NCI-H345 treated with DMSO at 0.1 percent for 48 hours (cell line): Measurements from ENCODE around the gene TBC1D2.

Experiments
- DNase-seq: peaks from one replicate; lab custom pipeline; 2025; ENCODE audit not compliant: unreplicated experiment; lab: John Stamatoyannopoulos, UW

TBC1D2 gene

DNA sequence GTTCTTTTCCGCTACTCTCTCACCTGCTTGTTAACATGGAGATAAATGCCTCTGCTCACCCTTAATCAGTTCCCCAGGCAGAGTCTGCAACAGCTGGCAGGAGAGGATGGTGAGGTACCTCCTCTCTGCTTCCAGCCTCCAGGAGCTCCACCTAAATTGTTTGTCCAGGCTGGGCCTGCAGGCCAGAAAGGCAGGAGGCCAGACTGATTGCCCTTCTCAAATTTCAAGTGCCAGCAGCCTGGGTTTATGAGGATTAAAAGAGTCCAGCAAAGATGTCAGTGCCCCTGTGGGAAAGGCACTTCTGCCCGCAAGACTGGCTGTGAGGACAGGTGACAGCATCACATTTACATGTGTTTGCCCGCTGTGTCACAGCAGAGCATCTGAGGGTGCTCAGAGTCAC lies 82.8 kb downstream of the TBC1D2 start:
- peak; percentile 98 for DNase-seq

DNA sequence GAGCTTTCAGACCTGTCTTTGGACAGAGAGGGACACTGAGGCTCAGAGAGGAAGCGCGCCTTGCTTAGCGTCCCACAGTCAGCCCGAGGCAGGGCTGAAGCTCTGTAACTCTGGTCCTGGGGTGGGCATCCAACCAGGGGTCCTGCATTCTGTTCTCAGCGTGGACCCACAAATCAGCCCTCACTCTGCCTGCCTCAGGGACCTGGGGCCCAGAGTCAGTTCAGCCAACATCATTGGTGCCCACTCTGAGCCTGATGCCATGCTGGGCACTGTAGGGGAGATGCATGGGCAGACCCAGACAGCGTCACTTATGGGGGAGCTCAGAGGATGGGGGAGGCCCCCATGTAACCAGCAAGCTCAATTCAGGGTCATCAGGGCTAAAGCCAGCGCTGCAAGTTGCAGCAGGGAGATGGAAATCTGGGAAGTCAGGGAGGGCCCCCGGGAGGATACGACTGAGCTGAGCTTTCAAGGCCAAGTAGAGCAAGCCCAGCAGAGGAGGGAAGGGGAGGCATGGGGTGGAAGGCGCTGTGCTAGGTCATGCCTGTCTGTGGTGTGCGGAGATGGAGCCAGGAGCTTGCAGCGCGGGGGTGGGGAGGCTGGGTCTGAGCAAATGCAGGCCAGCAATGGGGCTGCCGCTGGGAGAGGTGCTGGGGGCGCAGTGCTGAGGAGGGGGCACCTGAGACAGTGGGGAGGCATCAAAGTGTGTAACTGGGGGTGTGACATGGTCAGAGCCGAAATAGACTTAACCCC lies 84.1 kb downstream of the TBC1D2 start:
- DNase-seq, result no peak

DNA sequence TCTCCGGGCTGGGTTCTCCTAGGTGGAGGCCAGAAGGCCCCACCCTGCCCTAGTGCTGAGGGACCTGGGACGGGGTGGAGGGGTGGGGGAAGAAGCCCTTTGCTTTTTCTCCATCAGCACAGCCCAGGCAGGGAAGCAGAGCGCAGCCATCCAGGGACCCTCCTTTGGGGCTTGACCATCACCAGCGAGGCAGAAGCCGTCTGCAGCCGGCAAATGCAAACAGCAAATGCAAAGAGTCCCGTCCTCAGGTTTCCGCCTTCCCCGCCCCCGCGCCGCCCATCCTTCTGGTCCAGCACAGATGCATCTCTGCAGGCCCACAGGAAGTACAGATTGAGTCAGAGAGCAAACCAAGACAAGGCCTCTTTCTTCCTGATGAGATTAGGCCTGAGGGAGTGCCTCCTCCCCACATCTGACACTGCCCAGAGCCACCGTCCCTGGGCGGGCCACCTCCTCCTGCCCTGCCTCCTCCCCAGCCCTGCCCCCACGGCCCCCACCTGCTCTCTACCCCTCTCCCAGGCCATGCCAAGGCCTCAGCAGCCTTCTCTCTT lies 86.4 kb downstream of the TBC1D2 start:
- no peak for DNase-seq

DNA sequence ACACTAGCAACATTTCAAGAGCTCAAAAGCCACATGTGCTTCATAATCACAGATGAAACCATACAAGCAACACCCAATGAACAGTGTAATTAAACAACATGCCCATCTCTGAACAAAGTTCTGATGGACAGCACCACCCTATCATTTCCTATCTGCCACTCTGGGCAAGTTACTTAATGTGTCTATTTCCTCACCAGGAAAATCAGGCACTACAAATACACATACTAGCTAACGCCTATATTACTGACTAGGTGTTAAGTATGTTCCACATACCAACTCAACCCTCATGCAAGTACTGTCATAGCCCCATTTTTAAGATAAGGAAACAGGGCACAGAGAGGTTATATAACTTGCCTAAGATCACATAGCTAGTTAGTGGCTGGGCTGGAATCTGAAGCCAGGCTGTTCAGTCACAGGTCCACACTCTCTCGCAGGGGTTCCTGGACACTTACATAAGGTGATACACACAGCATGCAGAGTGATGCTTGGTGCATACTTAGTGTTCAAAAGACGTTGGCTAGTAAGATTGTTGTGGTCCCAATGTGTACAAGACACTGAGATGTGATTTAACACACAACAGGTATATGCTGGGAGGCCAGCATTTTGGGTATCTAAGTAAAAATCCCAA lies 87.2 kb downstream of the TBC1D2 start:
- DNase-seq, result no peak

DNA sequence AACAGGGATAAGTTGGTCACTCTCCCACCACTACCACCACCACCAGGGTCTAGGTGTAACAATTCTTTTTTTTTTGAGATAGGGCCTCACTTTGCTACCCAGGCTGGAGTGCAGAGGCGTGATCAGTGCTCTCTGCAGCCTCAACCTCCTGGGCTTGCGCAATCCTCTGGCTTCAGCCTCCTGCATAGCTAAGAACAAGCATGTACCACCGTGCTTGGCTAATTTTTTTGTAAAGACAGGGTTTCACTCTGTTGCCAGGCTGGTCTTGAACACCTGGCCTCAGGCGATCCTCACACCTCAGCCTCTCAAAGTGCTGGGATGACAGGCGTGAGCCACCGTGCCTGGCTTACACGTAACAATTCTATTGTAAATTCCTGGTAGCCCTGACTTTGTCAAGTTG lies 90.5 kb downstream of the TBC1D2 start:
- no peak for DNase-seq

DNA sequence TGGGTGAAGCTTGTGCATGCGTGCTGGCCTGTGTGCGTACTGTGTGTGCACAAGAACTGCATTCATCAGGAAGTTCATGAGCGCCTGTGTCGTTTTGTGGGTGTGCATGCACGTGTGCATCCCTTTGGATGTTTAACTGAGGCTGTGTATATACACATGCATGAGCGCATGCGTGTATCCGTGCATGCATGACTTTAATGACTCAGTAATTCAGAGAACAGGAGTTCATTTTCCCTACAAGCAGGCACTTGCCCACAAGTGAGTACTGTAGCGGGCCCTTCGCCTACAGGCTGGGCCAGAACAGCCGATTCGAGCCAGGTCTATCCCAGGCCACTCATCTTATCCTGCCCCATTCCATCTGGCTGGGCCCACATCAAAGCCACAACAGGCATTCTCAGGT lies 92.8 kb downstream of the TBC1D2 start:
- no peak for DNase-seq

DNA sequence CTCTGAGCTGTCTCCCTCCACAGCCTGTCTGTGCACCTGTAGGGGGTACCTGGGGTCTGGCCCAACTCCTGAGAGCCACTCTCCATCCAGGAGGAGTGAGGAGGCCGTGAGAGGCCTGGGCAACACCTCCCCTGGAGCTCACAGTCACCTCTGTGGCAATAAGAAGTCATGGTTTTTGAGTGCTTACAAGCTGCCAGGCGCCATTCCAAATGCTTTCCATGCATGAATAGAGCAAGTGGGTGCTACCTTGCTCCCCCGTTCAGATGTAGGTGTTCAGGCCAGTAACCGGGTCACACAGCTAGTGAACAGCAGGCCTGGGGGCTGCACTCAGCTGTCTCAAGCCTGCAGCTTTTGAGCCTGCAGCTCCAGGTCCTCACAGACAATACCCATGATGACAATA lies 93.6 kb downstream of the TBC1D2 start:
- no peak for DNase-seq

DNA sequence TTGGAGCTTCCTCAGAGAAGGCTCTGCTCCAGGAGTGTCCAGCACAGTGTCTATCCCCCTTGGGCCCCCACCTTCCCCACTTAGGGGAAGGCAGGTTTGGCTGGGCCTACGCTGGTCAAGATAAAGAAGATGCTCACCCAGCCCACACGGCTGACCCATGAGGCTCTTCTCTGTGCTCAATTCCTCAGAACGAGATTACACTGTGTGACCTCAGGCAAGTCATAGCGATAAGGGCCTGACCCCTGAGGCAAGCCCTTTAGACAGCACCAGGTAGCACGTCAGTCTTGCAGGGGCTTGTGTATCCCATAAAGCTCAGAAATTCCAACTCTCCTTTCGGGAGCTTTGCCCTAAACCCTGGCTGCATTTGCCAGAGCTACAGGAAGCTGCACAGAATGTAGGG lies 95.7 kb downstream of the TBC1D2 start:
- no peak for DNase-seq

DNA sequence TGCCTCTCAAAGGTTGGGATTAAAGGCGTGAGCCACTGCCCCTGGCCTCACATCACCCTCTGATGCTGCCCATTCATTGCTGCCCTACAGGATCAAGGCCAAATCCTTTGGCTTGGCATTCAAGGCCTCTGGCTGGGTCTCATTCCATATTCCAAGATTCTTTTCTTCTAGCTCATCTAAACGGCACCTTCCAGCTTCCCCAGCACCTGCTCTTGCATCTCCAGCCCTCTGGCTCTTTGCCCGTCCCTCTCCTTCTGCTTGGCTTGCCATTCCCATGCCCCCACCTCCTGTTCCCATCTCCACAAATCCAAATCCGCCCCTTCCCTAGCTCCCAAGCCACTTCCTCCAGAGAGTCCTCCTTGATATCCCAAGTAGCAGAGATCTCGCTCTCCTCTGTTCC lies 96.1 kb downstream of the TBC1D2 start:
- DNase-seq, result no peak

DNA sequence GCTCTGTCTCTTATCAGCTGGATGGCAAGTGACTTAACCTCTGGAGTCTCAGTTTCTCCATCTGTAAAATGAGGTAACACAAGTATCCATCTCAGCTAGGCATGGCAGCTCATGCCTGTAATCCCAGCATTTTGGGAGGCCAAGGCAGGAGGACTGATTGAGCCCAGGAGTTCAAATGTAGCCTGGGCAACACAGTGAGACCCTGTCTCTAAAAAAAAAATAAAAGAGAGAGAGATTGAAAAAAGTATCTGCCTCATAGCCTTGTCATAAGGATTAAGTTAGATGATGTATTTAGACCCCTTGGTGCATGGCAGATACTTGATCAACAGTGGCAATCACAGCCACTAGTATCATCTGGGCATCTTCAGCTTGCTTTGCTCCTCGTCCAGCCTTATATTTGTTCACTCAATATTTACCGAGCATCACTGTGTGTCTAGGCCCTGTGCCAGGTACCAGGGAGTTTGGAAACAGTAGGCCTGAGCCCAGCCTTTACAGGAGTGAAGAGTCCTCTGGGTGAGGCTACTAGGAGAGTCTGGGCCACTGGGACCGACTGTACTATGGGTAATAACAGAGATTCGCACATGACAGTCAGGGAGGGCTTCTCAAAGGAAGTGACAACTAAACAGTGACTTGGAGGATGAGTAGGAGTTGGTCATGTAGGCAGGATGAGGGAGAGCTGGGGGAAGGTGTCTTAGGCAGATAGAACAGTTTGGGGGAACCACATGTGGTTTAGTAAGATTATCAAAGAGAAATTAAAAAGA lies 97.2 kb downstream of the TBC1D2 start:
- DNase-seq, result peak; percentile 86

DNA sequence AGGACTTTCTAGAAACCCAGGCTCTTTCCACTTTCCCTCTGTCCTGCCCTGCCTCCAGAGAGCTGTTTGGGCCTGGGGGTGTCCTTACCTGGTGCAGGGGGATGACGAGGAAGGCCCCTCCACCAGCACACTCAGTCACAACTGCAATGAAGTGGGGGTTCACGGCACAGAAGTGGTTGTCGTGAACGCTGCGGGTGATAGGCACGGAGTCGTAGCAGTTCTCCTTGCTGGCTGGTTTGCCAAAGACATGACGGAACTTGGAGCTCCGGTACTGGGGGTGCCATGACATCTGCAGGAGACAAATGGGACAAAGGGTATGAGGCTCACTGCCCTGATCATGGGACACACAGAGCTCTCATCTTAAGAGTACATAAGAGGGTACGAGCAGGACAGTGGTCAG lies 98.1 kb downstream of the TBC1D2 start:
- no peak for DNase-seq

DNA sequence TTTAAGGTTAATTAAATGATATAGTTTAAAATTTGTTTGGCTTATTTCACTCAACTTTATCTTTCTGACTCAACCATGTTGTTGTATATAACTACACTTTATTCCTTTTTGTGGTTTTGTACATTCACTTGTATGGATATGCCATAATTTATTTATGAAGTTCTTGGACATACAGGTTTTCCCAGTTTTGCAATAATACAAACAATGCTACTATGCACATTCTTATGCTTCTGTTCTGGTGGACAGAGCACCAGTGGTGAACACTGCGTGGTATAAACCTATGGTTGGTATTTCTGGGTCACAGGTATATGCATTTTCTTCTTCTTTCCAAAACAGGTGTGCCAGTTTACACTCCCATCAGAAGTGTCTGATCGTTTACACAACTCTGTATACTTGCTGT lies 100.8 kb downstream of the TBC1D2 start:
- DNase-seq, result no peak

DNA sequence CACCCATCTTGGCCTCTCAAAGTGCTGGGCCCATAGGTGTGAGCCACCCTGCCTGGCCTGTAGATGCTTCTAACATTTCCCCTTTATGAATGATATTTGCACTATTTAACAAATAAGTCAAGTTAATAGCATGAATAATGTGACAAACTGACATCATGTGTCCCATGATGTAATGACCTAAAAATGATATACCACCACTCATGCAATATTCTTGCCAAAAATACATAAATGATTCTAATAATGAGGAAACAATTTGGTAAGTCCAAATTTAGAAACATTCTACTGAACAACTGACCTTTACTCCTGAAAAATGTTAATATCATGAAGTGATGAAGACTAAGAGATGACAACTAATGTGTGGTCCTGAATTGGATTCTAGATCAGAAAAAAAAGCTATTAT lies 102.9 kb downstream of the TBC1D2 start:
- DNase-seq, result no peak

DNA sequence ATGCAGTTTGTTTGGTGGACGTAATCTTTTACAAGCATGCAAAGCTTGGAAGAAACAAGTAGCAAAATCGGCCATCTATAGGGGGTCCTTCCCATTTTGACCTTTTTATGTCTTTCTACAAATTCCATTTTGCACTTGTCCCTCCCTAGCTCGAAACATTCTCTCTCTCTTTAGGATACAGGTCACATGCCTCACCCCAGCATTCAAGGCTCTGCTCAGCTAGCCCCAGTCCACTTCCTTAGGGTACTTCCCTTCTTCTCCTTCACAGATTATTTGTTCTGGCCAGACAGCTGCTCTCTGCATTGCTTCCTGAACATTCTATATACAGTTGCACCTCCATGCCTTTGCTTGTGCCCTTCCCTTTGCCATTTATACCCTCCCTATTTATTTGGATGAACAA lies 104.7 kb downstream of the TBC1D2 start:
- DNase-seq, result no peak

DNA sequence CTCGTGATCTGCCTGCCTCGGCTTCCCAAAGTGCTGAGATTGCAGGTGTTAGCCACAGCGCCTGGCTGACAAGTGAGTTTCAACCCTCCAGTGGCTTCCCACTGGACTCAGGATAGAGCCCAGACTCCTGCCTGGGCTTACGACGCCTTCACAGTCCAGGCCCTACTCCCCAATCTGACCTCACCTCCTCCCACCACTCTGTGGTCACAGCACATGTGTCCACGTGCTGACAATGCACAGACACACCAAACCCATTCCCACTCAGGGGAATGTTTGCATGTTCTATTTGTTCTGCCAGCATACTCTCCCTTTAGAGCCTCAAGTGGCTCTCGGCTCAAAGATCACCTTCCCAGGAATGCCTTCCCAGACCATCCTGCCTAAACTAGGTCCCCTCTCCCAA lies 105.3 kb downstream of the TBC1D2 start:
- no peak for DNase-seq

DNA sequence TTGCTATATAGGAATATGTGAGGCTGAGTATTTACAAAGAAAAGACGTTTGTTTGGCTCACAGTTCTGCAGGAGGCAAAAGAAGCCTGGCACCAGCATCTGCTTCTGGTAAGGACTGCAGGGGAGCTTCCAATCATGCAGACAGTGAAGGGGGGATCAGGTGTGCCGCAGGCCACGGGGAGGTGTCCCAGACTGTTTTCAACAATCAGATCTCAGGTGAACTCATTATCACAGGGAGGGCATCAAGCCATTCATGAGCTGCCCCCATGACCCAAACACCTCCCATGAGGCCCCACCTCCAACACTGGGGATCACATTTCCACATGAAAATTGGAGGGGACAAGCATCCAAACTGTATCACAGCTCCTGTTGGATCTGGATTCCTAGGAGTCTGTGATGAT lies 106.0 kb downstream of the TBC1D2 start:
- no peak for DNase-seq
